ENCODE data around the gene BPIFB3. TPM values are rescaled to one million over a fixed set of nuclear protein-coding genes. Genes with fewer than 3 reads are reported as not detected.

Gene BPIFB3
- total and polyA plus RNA-seq, 2 experiments from 2014 or later, result not detected

DNA sequence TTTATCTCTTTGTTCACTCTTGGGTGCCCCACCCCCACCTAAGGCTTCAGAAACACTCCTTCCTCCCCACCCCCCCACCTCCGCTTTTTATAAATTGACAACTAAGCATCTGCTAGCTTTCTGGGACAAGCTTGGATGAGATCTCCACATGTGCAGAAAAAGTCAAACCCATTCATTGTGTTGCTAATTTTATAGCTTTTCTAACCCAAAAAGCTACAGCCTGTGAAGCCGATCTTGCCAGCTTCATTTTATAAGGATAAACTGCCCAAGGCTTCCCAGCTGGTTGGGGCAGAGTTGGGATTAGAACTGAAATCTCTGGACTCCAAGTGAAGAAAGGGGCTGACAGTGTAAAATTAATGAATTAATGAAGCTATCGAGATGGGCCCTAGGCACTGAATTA is 49.9 kb downstream of the BPIFB3 start:
- Histone ChIP-seq H3K4me2 (0 out of 2 replicates have a peak overlapping the region, but pooled peaks have one; percentile 17), H3K4me1 (ENCODE audit: insufficient read depth) (peaks cover 10% of the 10 kb centered on the region; the same call in 1 of the 2 replicates), H3K27me3 (ENCODE audit: insufficient read depth) (no peaks in the 10 kb centered on the region), H3K9me2 (ENCODE audit: insufficient read depth) (no peaks in the 10 kb centered on the region), H3K4me3 (no peak overlapping the region), H3K36me3 (ENCODE audit: insufficient read depth) (no peaks in the 10 kb centered on the region), H3K27ac (ENCODE audit: low read depth) (no peak overlapping the region), H3F3A (replicated peaks; ENCODE audit: low read depth) (no peaks in the 10 kb centered on the region), H4K20me1 (replicated peaks; ENCODE audit: insufficient read depth) (no peaks in the 10 kb centered on the region), H3K79me2 (replicated peaks; ENCODE audit: insufficient read depth) (no peaks in the 10 kb centered on the region), H2AFZ (no peak overlapping the region)
- H3K4me3 Mint-ChIP-seq, result no peak overlapping the region
- ATAC-seq (no peak), DNase-seq (ENCODE audit: low spot score) (peak; percentile 10)
- H3K9me3 Mint-ChIP-seq, result no peaks in the 10 kb centered on the region
- 0 out of 2 replicates have a peak overlapping the region, but pooled peaks have one; percentile 83 for H3K27ac Mint-ChIP-seq
- H3K27me3 Mint-ChIP-seq (ENCODE audit: insufficient read depth, low read depth, poor library complexity), result peaks cover 4% of the 10 kb centered on the region
- TF ChIP-seq, protein P1, sequence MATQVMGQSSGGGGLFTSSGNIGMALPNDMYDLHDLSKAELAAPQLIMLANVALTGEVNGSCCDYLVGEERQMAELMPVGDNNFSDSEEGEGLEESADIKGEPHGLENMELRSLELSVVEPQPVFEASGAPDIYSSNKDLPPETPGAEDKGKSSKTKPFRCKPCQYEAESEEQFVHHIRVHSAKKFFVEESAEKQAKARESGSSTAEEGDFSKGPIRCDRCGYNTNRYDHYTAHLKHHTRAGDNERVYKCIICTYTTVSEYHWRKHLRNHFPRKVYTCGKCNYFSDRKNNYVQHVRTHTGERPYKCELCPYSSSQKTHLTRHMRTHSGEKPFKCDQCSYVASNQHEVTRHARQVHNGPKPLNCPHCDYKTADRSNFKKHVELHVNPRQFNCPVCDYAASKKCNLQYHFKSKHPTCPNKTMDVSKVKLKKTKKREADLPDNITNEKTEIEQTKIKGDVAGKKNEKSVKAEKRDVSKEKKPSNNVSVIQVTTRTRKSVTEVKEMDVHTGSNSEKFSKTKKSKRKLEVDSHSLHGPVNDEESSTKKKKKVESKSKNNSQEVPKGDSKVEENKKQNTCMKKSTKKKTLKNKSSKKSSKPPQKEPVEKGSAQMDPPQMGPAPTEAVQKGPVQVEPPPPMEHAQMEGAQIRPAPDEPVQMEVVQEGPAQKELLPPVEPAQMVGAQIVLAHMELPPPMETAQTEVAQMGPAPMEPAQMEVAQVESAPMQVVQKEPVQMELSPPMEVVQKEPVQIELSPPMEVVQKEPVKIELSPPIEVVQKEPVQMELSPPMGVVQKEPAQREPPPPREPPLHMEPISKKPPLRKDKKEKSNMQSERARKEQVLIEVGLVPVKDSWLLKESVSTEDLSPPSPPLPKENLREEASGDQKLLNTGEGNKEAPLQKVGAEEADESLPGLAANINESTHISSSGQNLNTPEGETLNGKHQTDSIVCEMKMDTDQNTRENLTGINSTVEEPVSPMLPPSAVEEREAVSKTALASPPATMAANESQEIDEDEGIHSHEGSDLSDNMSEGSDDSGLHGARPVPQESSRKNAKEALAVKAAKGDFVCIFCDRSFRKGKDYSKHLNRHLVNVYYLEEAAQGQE (IDR thresholded peaks at IDR 0.05; ENCODE audit: unreplicated experiment), result no peak
- TF ChIP-seq EZH2 (IDR thresholded peaks at IDR 0.05; ENCODE audit: low read depth, unreplicated experiment) (no peak), STAT1 (IDR thresholded peaks at IDR 0.05; ENCODE audit: unreplicated experiment) (no peak), JUNB (IDR thresholded peaks at IDR 0.05; ENCODE audit: unreplicated experiment) (no peak), POLR2AphosphoS5 (IDR thresholded peaks at IDR 0.05; ENCODE audit: low read depth) (no peak), EZH2phosphoT487 (IDR thresholded peaks at IDR 0.05; ENCODE audit: unreplicated experiment) (no peak), CREB1 (CRISPR knock-in tag; IDR thresholded peaks at IDR 0.05; ENCODE audit: low read depth) (no peak), NANOG (IDR thresholded peaks at IDR 0.05; ENCODE audit: borderline replicate concordance) (no peak), ZNF114 (CRISPR knock-in tag; IDR thresholded peaks at IDR 0.05) (no peak), ZNF331 (CRISPR knock-in tag; IDR thresholded peaks at IDR 0.05; ENCODE audit: low read depth) (no peak)
- TF ChIP-seq, protein P2, sequence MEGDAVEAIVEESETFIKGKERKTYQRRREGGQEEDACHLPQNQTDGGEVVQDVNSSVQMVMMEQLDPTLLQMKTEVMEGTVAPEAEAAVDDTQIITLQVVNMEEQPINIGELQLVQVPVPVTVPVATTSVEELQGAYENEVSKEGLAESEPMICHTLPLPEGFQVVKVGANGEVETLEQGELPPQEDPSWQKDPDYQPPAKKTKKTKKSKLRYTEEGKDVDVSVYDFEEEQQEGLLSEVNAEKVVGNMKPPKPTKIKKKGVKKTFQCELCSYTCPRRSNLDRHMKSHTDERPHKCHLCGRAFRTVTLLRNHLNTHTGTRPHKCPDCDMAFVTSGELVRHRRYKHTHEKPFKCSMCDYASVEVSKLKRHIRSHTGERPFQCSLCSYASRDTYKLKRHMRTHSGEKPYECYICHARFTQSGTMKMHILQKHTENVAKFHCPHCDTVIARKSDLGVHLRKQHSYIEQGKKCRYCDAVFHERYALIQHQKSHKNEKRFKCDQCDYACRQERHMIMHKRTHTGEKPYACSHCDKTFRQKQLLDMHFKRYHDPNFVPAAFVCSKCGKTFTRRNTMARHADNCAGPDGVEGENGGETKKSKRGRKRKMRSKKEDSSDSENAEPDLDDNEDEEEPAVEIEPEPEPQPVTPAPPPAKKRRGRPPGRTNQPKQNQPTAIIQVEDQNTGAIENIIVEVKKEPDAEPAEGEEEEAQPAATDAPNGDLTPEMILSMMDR (conservative IDR thresholded peaks at IDR 0.05; ENCODE audit: low read depth in 2 of 2), result no peak
- TF ChIP-seq, protein P3, sequence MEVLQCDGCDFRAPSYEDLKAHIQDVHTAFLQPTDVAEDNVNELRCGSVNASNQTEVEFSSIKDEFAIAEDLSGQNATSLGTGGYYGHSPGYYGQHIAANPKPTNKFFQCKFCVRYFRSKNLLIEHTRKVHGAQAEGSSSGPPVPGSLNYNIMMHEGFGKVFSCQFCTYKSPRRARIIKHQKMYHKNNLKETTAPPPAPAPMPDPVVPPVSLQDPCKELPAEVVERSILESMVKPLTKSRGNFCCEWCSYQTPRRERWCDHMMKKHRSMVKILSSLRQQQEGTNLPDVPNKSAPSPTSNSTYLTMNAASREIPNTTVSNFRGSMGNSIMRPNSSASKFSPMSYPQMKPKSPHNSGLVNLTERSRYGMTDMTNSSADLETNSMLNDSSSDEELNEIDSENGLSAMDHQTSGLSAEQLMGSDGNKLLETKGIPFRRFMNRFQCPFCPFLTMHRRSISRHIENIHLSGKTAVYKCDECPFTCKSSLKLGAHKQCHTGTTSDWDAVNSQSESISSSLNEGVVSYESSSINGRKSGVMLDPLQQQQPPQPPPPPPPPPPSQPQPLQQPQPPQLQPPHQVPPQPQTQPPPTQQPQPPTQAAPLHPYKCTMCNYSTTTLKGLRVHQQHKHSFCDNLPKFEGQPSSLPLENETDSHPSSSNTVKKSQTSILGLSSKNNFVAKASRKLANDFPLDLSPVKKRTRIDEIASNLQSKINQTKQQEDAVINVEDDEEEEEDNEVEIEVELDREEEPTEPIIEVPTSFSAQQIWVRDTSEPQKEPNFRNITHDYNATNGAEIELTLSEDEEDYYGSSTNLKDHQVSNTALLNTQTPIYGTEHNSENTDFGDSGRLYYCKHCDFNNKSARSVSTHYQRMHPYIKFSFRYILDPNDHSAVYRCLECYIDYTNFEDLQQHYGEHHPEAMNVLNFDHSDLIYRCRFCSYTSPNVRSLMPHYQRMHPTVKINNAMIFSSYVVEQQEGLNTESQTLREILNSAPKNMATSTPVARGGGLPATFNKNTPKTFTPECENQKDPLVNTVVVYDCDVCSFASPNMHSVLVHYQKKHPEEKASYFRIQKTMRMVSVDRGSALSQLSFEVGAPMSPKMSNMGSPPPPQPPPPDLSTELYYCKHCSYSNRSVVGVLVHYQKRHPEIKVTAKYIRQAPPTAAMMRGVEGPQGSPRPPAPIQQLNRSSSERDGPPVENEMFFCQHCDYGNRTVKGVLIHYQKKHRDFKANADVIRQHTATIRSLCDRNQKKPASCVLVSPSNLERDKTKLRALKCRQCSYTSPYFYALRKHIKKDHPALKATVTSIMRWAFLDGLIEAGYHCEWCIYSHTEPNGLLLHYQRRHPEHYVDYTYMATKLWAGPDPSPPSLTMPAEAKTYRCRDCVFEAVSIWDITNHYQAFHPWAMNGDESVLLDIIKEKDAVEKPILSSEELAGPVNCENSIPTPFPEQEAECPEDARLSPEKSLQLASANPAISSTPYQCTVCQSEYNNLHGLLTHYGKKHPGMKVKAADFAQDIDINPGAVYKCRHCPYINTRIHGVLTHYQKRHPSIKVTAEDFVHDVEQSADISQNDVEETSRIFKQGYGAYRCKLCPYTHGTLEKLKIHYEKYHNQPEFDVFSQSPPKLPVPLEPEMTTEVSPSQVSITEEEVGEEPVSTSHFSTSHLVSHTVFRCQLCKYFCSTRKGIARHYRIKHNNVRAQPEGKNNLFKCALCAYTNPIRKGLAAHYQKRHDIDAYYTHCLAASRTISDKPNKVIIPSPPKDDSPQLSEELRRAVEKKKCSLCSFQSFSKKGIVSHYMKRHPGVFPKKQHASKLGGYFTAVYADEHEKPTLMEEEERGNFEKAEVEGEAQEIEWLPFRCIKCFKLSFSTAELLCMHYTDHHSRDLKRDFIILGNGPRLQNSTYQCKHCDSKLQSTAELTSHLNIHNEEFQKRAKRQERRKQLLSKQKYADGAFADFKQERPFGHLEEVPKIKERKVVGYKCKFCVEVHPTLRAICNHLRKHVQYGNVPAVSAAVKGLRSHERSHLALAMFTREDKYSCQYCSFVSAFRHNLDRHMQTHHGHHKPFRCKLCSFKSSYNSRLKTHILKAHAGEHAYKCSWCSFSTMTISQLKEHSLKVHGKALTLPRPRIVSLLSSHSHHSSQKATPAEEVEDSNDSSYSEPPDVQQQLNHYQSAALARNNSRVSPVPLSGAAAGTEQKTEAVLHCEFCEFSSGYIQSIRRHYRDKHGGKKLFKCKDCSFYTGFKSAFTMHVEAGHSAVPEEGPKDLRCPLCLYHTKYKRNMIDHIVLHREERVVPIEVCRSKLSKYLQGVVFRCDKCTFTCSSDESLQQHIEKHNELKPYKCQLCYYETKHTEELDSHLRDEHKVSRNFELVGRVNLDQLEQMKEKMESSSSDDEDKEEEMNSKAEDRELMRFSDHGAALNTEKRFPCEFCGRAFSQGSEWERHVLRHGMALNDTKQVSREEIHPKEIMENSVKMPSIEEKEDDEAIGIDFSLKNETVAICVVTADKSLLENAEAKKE (CRISPR knock-in tag; IDR thresholded peaks at IDR 0.05), result no peak
- TF ChIP-seq, protein P4, sequence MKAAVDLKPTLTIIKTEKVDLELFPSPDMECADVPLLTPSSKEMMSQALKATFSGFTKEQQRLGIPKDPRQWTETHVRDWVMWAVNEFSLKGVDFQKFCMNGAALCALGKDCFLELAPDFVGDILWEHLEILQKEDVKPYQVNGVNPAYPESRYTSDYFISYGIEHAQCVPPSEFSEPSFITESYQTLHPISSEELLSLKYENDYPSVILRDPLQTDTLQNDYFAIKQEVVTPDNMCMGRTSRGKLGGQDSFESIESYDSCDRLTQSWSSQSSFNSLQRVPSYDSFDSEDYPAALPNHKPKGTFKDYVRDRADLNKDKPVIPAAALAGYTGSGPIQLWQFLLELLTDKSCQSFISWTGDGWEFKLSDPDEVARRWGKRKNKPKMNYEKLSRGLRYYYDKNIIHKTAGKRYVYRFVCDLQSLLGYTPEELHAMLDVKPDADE (IDR thresholded peaks at IDR 0.05), result no peak
- peaks cover 14% of the 10 kb centered on the region for H3K4me1 Mint-ChIP-seq
- H3K36me3 Mint-ChIP-seq (ENCODE audit: low read depth), result no peaks in the 10 kb centered on the region

Data from GM23338 (cell line).